SU-DHL-6 (cell line): ENCODE measurements around the gene FSTL4.

Source experiments
- CTCF ChIP-seq: fragments of 200-600 bp; sonication (generic); IDR thresholded peaks from one replicate; pipeline ENCODE4 v1.5.1; 2017; ENCODE audit warnings: antibody characterized with exemption, mild to moderate bottlenecking, low read length, moderate library complexity; ENCODE audit not compliant: insufficient read depth, poor library complexity, severe bottlenecking
- EZH2phosphoT487 ChIP-seq: fragments of 200-600 bp; sonication (generic), shearing (Covaris generic); conservative IDR thresholded peaks from 2 replicates; pipeline ENCODE4 v1.6.1; 2018; ENCODE audit warnings: mild to moderate bottlenecking, antibody characterized with exemption, low read length, moderate library complexity, mixed read lengths

GRCh38 chr5:133596049-133596448, 16.3 kb downstream of the FSTL4 start:
- no peak for TF ChIP-seq CTCF
- TF ChIP-seq EZH2phosphoT487: no peak
